OCI-LY7 (cell line): ENCODE measurements around the gene NECAB2.

Experiments
- EZH2phosphoT487 ChIP-seq: fragments of 200-600 bp; sonication (generic); IDR thresholded peaks from 2 replicates; pipeline ENCODE4 v1.6.1; 2018; ENCODE audit warnings: low read depth, borderline replicate concordance, mild to moderate bottlenecking, mixed run types, antibody characterized with exemption, low read length, moderate library complexity, mixed read lengths
- TF ChIP-seq, protein P1 (sequence below): fragments of 200-600 bp; sonication (generic); conservative IDR thresholded peaks from 2 replicates; pipeline ENCODE4 v1.5.1; 2014; ENCODE audit warnings: mild to moderate bottlenecking, antibody characterized with exemption, low read length, moderate library complexity, mixed read lengths

DNA sequence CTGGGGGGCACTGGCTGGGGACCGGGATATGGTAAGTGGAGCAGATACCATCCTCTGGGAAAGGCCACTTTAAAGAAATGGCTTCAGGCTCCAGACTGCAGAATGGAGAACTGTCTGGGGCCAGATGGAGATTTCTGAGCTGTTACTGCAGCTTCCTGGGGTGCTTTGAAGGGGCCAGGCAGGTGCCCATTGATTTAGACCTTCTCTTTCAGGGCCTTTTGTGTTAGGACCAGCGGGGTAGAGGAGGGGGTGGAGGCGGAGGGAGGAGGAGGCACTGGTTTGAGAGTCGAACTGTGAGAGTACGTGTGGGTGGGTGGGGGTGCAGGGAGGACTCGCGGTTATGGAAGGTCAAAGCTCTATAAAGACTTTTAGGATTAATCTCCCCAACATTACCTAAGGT, 11.4 kb downstream of the NECAB2 start:
- TF ChIP-seq, protein P1, sequence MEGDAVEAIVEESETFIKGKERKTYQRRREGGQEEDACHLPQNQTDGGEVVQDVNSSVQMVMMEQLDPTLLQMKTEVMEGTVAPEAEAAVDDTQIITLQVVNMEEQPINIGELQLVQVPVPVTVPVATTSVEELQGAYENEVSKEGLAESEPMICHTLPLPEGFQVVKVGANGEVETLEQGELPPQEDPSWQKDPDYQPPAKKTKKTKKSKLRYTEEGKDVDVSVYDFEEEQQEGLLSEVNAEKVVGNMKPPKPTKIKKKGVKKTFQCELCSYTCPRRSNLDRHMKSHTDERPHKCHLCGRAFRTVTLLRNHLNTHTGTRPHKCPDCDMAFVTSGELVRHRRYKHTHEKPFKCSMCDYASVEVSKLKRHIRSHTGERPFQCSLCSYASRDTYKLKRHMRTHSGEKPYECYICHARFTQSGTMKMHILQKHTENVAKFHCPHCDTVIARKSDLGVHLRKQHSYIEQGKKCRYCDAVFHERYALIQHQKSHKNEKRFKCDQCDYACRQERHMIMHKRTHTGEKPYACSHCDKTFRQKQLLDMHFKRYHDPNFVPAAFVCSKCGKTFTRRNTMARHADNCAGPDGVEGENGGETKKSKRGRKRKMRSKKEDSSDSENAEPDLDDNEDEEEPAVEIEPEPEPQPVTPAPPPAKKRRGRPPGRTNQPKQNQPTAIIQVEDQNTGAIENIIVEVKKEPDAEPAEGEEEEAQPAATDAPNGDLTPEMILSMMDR = no peak
- no peak for TF ChIP-seq EZH2phosphoT487
